Measurements from ENCODE around the gene LRPAP1. TPM values are rescaled to one million over a fixed set of nuclear protein-coding genes. Genes with fewer than 3 reads are reported as not detected.

LRPAP1 gene
- total RNA-seq, 4 donors from 2014 or later = 67.5 to 187 (median 137) TPM

GRCh38 chr4:3531318-3531878, 824 bp downstream of the LRPAP1 start:
- TF ChIP-seq CTCF (IDR thresholded peaks at IDR 0.05; ENCODE audit: low read depth) = no peak

- no peak for TF ChIP-seq CTCF (IDR thresholded peaks at IDR 0.05; ENCODE audit: low read depth)
Observed at GRCh38 chr4:3530663-3531254, 1.5 kb downstream of the LRPAP1 start.

- no peak for TF ChIP-seq CTCF (IDR thresholded peaks at IDR 0.05; ENCODE audit: low read depth)
Observed at GRCh38 chr4:3530051-3530450, 2.2 kb downstream of the LRPAP1 start.

GRCh38 chr4:3529363-3529762, 2.9 kb downstream of the LRPAP1 start:
- no peak for TF ChIP-seq CTCF (IDR thresholded peaks at IDR 0.05; ENCODE audit: low read depth)

GRCh38 chr4:3527914-3528876, 4.0 kb downstream of the LRPAP1 start:
- no peak for TF ChIP-seq CTCF (IDR thresholded peaks at IDR 0.05; ENCODE audit: low read depth)

GRCh38 chr4:3527101-3527913, 4.9 kb downstream of the LRPAP1 start:
- no peak for TF ChIP-seq CTCF (IDR thresholded peaks at IDR 0.05; ENCODE audit: low read depth)

Data from subcutaneous adipose tissue (tissue), 4 donors.